Inferior parietal cortex (tissue), 1 donor: ENCODE results near the gene RASGRF1.

Experiments used
- DNase-seq: peaks from one replicate; pipeline ENCODE4 v3.0.0-alpha.2; 2016; ENCODE audit errors: extremely low spot score

The RASGRF1 gene

GRCh38 chr15:79094611-79095021, 4.0 kb upstream of the RASGRF1 start:
- no peak for DNase-seq

GRCh38 chr15:79093352-79093935, 2.9 kb upstream of the RASGRF1 start:
- DNase-seq, result no peak

GRCh38 chr15:79092382-79092781, 1.8 kb upstream of the RASGRF1 start:
- no peak for DNase-seq

- peak; percentile 56 for DNase-seq
Observed at GRCh38 chr15:79091204-79091867, 756 bp upstream of the RASGRF1 start.

GRCh38 chr15:79089890-79090486, 592 bp downstream of the RASGRF1 start:
- no peak for DNase-seq

- DNase-seq, result no peak
Observed at GRCh38 chr15:79089331-79089889, 1.2 kb downstream of the RASGRF1 start.

- DNase-seq, result no peak
Observed at GRCh38 chr15:79088426-79089205, 2.0 kb downstream of the RASGRF1 start.

GRCh38 chr15:79086814-79087213, 3.8 kb downstream of the RASGRF1 start:
- no peak for DNase-seq

- DNase-seq, result no peak
Observed at GRCh38 chr15:79084308-79084968, 6.1 kb downstream of the RASGRF1 start.

GRCh38 chr15:79083154-79083553, 7.4 kb downstream of the RASGRF1 start:
- DNase-seq, result no peak

- no peak for DNase-seq
Observed at GRCh38 chr15:79082363-79083070, 8.1 kb downstream of the RASGRF1 start.

- no peak for DNase-seq
Observed at GRCh38 chr15:79078763-79079410, 11.7 kb downstream of the RASGRF1 start.

GRCh38 chr15:79078003-79078402, 12.6 kb downstream of the RASGRF1 start:
- DNase-seq, result no peak

GRCh38 chr15:79076661-79077060, 13.9 kb downstream of the RASGRF1 start:
- no peak for DNase-seq

- no peak for DNase-seq
Observed at GRCh38 chr15:79075256-79075655, 15.3 kb downstream of the RASGRF1 start.

GRCh38 chr15:79073336-79073735, 17.2 kb downstream of the RASGRF1 start:
- no peak for DNase-seq

GRCh38 chr15:79071901-79072300, 18.7 kb downstream of the RASGRF1 start:
- no peak for DNase-seq

GRCh38 chr15:79068790-79069189, 21.8 kb downstream of the RASGRF1 start:
- DNase-seq, result no peak

GRCh38 chr15:79067969-79068368, 22.6 kb downstream of the RASGRF1 start:
- no peak for DNase-seq

- DNase-seq, result no peak
Observed at GRCh38 chr15:79067072-79067833, 23.3 kb downstream of the RASGRF1 start.
